ENCODE measurements around the gene FAM161A.

DNA sequence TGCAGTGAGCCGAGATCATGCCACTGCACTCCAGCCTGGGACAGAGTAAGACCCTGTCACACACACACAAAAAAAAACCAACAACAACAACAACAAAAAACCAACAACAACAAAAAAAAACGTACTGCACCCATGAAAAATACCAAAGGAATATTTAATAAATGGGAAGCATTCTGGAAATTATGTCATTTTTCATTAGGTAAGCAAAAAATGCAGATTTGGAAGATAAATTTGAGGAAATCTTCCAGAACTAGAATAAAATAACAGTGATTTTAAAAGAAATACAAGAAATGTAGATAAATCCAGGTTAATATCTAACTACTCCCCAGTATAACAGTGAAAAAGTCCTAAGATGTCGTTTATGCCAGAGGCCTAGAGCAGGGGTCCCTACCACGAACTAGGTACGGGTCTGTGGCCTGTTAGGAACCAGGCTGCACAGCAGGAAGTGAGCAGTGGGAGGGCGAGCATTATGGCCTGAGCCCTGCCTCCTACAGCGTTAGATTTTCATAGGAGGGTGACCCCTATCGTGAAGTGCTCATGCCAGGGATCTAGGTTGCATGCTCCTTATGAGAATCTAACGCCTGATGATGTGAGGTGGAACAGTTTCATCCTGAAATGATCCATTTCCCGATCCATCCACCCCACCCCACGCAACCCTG is 21.5 kb downstream of the FAM161A start:
- TF ChIP-seq, protein P1, sequence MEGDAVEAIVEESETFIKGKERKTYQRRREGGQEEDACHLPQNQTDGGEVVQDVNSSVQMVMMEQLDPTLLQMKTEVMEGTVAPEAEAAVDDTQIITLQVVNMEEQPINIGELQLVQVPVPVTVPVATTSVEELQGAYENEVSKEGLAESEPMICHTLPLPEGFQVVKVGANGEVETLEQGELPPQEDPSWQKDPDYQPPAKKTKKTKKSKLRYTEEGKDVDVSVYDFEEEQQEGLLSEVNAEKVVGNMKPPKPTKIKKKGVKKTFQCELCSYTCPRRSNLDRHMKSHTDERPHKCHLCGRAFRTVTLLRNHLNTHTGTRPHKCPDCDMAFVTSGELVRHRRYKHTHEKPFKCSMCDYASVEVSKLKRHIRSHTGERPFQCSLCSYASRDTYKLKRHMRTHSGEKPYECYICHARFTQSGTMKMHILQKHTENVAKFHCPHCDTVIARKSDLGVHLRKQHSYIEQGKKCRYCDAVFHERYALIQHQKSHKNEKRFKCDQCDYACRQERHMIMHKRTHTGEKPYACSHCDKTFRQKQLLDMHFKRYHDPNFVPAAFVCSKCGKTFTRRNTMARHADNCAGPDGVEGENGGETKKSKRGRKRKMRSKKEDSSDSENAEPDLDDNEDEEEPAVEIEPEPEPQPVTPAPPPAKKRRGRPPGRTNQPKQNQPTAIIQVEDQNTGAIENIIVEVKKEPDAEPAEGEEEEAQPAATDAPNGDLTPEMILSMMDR (IDR thresholded peaks at IDR 0.05; ENCODE audit: low read length), result no peak
- TF ChIP-seq EZH2 (optimal IDR thresholded peaks at IDR 0.05; ENCODE audit: low read depth, low read length) (no peak), EZH2phosphoT487 (IDR thresholded peaks at IDR 0.05; ENCODE audit: low read length) (no peak)
